ENCODE results near the gene NFIX. TPM values are rescaled to one million over a fixed set of nuclear protein-coding genes. Genes with fewer than 3 reads are reported as not detected.

NFIX gene
- total RNA-seq, 4 donors from 2014 or later = 39.8 to 55.8 (median 48.2) TPM

DNA sequence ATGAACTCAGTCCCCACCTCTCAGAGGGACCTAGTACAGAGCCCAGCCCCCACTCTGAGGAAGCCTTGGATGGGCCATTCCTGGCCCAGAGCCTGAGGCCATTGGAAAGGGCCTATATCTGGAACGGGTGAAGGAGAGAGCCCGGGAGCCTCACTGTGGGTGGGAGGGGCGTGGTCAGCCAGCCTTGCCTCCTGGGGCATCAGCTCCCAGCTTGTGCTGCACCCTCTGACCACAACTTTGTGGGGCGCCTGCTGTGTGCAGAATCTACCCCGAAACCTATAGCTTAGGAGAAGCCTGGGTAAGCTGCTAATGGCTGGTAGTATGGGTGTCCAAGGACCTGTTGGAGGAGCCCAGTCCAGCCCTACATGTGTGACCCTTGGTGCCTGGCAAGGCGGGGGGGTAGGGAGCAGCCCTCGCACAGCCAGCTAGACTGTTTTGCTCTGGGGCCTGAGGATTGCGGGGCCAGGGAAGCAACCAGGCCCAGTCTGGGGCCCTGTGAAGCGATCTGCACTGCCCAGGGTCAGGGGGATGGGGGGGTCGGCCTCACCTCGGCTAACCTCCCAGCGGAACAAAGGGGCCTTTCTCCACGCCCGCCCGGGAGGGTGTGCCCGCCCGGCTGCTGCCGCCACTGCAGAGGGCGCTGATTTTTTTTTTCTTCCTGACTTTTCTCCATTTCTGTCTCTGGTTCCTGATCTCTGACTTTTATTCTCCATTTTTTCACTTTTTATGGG, 65.1 kb downstream of the NFIX start:
- H3K36me3 ChIP-seq = no peaks in the 10 kb centered on the region
- no peak for TF ChIP-seq EP300 (IDR thresholded peaks at IDR 0.05)
- TF ChIP-seq, protein P1, sequence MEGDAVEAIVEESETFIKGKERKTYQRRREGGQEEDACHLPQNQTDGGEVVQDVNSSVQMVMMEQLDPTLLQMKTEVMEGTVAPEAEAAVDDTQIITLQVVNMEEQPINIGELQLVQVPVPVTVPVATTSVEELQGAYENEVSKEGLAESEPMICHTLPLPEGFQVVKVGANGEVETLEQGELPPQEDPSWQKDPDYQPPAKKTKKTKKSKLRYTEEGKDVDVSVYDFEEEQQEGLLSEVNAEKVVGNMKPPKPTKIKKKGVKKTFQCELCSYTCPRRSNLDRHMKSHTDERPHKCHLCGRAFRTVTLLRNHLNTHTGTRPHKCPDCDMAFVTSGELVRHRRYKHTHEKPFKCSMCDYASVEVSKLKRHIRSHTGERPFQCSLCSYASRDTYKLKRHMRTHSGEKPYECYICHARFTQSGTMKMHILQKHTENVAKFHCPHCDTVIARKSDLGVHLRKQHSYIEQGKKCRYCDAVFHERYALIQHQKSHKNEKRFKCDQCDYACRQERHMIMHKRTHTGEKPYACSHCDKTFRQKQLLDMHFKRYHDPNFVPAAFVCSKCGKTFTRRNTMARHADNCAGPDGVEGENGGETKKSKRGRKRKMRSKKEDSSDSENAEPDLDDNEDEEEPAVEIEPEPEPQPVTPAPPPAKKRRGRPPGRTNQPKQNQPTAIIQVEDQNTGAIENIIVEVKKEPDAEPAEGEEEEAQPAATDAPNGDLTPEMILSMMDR (IDR thresholded peaks at IDR 0.05) = peak in 1 of 5 experiments; percentile 19
- peak overlapping the region; percentile 19 to 55 (median 32) for H3K4me3 ChIP-seq
- H3K9me3 ChIP-seq = no peaks in the 10 kb centered on the region
- H3K27ac ChIP-seq = peak overlapping the region; percentile 72 to 100 (median 86)
- H3K27me3 ChIP-seq = no peaks in the 10 kb centered on the region
- DNase-seq (ENCODE audit: low spot score in 2 of 2) = no peak
- H3K4me1 ChIP-seq = peaks cover 6 to 100% (median 91%) of the 10 kb centered on the region in 4 donors
- 12 to 16% methylated on average over 17 to 19 of the region's 19 CpGs for WGBS, 2 donors

DNA sequence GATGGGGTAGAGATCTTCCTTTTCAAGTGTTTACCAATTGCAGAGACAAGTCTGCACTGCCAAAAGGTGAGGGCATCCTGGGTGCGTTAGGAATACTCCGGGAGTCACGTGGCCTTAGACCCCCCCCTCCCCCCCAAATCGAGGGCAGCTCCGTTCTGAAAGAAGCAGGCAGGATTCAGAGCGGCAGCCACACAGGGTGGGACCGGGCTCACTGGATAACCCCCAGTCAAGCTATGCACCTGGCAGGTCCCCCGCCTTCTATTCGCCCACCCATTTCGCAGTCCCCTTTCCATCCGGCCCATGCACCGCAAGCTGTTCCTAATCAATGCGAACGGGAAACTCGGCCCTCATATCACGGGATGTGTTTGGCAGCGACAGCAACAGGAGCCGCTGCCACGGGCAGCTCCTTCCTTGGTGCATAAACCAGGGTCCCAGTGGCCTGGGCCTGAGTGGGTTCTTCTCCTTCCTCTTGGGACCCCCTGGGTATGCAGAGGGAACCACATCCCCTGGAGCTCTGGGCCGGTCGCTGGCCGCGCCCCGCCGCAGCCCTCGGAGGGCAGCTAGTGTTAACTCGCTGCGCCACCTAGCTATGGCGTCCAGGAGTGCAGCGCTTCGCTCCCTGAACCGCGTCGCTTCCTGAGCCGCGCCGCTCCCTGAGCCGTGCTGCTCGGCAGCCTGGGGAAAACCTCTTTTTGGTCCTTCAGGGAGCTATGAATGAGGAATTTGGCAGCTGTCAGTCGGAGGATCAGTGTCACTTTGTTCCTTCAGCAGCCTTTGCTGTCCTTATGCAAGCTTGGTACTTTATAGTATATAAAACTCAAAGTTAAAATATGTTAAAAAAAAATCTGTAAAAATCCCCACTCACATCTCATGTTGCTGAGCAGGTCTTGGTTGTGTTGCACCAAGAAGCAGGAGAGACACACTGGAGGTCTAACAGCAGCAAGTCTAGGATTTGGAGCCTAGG, 66.0 kb downstream of the NFIX start:
- H3K27me3 ChIP-seq = no peaks in the 10 kb centered on the region
- peak overlapping the region; percentile 19 to 55 (median 32) for H3K4me3 ChIP-seq
- H3K9me3 ChIP-seq = no peaks in the 10 kb centered on the region
- H3K36me3 ChIP-seq = no peaks in the 10 kb centered on the region
- peak overlapping the region; percentile 72 to 100 (median 86) for H3K27ac ChIP-seq
- WGBS, 2 donors = 0 to 1% methylated on average over 34 to 40 of the region's 40 CpGs
- peak; percentile 85 to 94 for DNase-seq (ENCODE audit: low spot score in 2 of 2)
- TF ChIP-seq, protein P1 (IDR thresholded peaks at IDR 0.05) = peak; percentile 96 to 98 (median 98)
- TF ChIP-seq EP300 (IDR thresholded peaks at IDR 0.05) = peak; percentile 31 to 70
- peak in 1 of 2 donors; percentile 15 for TF ChIP-seq POLR2A (IDR thresholded peaks at IDR 0.05)
- H3K4me1 ChIP-seq = peaks cover 0 to 100% (median 89%) of the 10 kb centered on the region in 4 donors

DNA sequence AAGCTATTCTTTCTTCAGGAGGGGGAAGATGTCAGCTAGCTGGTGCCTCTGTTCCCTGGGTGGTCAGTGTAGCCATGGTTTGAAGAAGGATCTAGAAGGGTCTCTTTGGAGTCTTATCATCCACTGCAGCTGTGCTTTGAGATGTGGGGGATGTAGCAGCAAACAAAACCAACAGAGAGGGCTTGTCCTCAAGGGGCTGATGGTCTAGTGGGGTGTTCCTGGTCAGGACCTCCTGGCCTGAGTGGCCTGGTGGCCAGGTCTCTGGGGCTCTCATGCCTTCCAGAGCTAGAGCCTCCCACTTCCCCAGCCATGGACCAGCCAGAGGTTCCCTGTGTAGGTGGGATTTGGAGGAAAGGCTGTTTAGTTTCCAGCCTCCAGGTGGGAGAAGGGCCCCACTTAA, 67.0 kb downstream of the NFIX start:
- Histone ChIP-seq H3K36me3 (no peaks in the 10 kb centered on the region), H3K27ac (peak overlapping the region; percentile 72 to 100 (median 86)), H3K27me3 (no peaks in the 10 kb centered on the region), H3K4me1 (peaks cover 0 to 100% (median 85%) of the 10 kb centered on the region in 4 donors), H3K4me3 (no peak overlapping the region), H3K9me3 (no peaks in the 10 kb centered on the region)
- no peak for DNase-seq (ENCODE audit: low spot score in 2 of 2)
- TF ChIP-seq POLR2A (IDR thresholded peaks at IDR 0.05) (no peak), EP300 (IDR thresholded peaks at IDR 0.05) (no peak)
- TF ChIP-seq, protein P1 (IDR thresholded peaks at IDR 0.05) = no peak

DNA sequence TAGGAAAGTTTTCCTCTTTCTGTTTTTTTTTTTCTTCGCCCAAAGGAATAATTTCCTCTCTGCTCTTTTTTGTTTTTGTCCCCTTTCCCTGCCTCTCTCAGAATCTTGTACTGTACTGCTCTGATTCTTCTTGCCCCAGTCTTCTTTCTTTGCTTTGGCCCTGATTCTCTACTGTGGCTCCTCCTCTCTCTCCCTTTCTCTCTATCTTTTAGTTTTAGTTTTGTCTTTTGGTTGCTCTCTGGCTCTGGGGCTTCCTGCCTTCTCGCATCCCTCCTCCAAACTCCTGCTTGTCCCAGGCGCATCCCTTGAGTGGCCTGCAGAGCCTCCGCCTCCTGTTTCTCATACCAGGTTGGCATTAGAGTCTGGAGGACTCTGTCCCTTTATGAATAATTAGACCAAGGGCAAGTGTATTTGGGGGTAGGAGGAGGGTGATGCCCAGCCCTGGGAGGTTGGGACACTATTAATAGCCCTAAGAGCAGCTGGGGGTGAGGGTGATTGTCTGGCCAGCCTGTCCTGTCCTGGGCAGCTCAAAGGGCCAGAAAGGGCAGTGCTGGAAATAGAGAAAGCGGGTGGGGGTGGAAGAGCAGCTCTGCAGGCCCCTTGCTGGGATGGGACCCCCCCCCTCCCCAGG, 68.3 kb downstream of the NFIX start:
- TF ChIP-seq, protein P1 (IDR thresholded peaks at IDR 0.05) = no peak
- TF ChIP-seq EP300 (IDR thresholded peaks at IDR 0.05) = no peak
- TF ChIP-seq POLR2A (IDR thresholded peaks at IDR 0.05) = no peak
- Histone ChIP-seq H3K27me3 (no peaks in the 10 kb centered on the region), H3K4me3 (no peak overlapping the region), H3K4me1 (peaks cover 2 to 100% (median 83%) of the 10 kb centered on the region in 4 donors), H3K36me3 (no peaks in the 10 kb centered on the region), H3K9me3 (no peaks in the 10 kb centered on the region), H3K27ac (peak overlapping the region; percentile 21 to 96 (median 66))
- 49 to 53% methylated on average over 5 of the region's 5 CpGs for WGBS, 2 donors
- no peak for DNase-seq (ENCODE audit: low spot score in 2 of 2)

All from tibial nerve (tissue), 4 donors.